T-cell (primary cell): ENCODE data around the gene WSB2. TPM values are rescaled to one million over a fixed set of nuclear protein-coding genes. Genes with fewer than 3 reads are reported as not detected.
A peak's percentile ranks its signal among the peaks of the same experiment; 100 is the strongest.

Source experiments
- ATAC-seq, 4 experiments: fragments of 200-7000 bp in 3 of 4; fragments of 150-1000 bp in 1 of 4; cut with Tn5 transposase; replicated peaks in 1 of 4; 1 replicate in 3 of 4; 2 replicates in 1 of 4; pipeline ENCODE4 v1.10.0; 2021; ENCODE audit warnings: moderate library complexity in 3 of 4, mild to moderate bottlenecking in 2 of 4, moderate number of reproducible peaks in 1 of 4
- CTCF ChIA-PET, 2 donors: fragments of 300-600 bp; sonication (Branson Sonifier 250); formaldehyde crosslinking; loops; one replicate each; lab custom pipeline; 2022; ENCODE audit warnings: antibody characterized with exemption in 2 of 2; lab: Charles Lee
- POLR2A ChIA-PET, 2 donors: fragments of 300-600 bp; sonication (Branson Sonifier 250); formaldehyde crosslinking; loops; one replicate each; lab custom pipeline; 2022; ENCODE audit warnings: antibody characterized with exemption in 2 of 2; lab: Charles Lee
- DNase-seq, 35 experiments: peaks; one replicate each; pipeline versions ENCODE4 v3.0.0 to v3.0.0-alpha.2; 2013 to 2023
- H3K27ac ChIP-seq: one replicate; pipeline ENCODE4 v1.5.1; 2013; ENCODE audit warnings: low read length
- H3K27me3 ChIP-seq, 2 experiments: replicated peaks in 1 of 2; 1 replicate in 1 of 2; 2 replicates in 1 of 2; pipeline versions ENCODE4 v1.6.1 to v1.7.0; 2013; ENCODE audit warnings: low read length in 1 of 2, mixed read lengths in 1 of 2; ENCODE audit not compliant: control insufficient read depth in 2 of 2, insufficient read depth in 2 of 2; ENCODE audit errors: extremely low read depth in 1 of 2
- H3K36me3 ChIP-seq, 2 donors: 1 replicate in 1 of 2; 2 replicates in 1 of 2; pipeline versions ENCODE4 v1.6.1 to v1.7.0; 2013; ENCODE audit warnings: low read length in 1 of 2; ENCODE audit not compliant: control insufficient read depth in 2 of 2, insufficient read depth in 1 of 2; ENCODE audit errors: extremely low read depth in 1 of 2
- H3K4me1 ChIP-seq, 2 experiments: 1 replicate in 1 of 2; 2 replicates in 1 of 2; pipeline versions ENCODE4 v1.6.1 to v1.7.0; 2013; ENCODE audit warnings: low read length in 2 of 2, mixed read lengths in 1 of 2; ENCODE audit not compliant: insufficient read depth in 2 of 2, control insufficient read depth in 1 of 2; ENCODE audit errors: extremely low read depth in 1 of 2
- H3K4me3 ChIP-seq, 2 donors: 1 replicate in 1 of 2; 2 replicates in 1 of 2; pipeline versions ENCODE4 v1.5.1 to v1.7.0; 2013; ENCODE audit warnings: mild to moderate bottlenecking in 2 of 2, low read length in 1 of 2, moderate library complexity in 1 of 2; ENCODE audit not compliant: control insufficient read depth in 1 of 2; ENCODE audit errors: extremely low read depth in 1 of 2
- H3K9me3 ChIP-seq: 2 replicates; pipeline ENCODE4 v1.7.0; 2013
- H3K27ac Mint-ChIP-seq, 2 donors: one replicate each; pipeline ENCODE4 v1.8.0; 2020 to 2021; ENCODE audit warnings: mild to moderate bottlenecking in 2 of 2, mixed read lengths in 2 of 2
- H3K27me3 Mint-ChIP-seq, 2 donors: one replicate each; pipeline ENCODE4 v1.8.0; 2021 to 2022; ENCODE audit warnings: mixed read lengths in 2 of 2
- H3K36me3 Mint-ChIP-seq: one replicate; pipeline ENCODE4 v1.8.0; 2021; ENCODE audit warnings: mixed read lengths
- H3K4me1 Mint-ChIP-seq, 3 donors: one replicate each; pipeline ENCODE4 v1.8.0; 2020 to 2022; ENCODE audit warnings: mixed read lengths in 3 of 3, mild to moderate bottlenecking in 1 of 3
- H3K4me3 Mint-ChIP-seq, 3 donors: one replicate each; pipeline ENCODE4 v1.8.0; 2020 to 2022; ENCODE audit warnings: mild to moderate bottlenecking in 3 of 3, mixed read lengths in 3 of 3, moderate library complexity in 3 of 3
- H3K9me3 Mint-ChIP-seq, 3 donors: one replicate each; pipeline ENCODE4 v1.8.0; 2020 to 2022; ENCODE audit warnings: mixed read lengths in 3 of 3
- WGBS: methylation state at CpG from one replicate; pipeline ENCODE4 v1.1.5; 2013; ENCODE audit warnings: missing lambda C conversion rate; ENCODE audit not compliant: insufficient coverage; 5-methylcytosine and 5-hydroxymethylcytosine counted together
- total RNA-seq, 35 experiments: library from RNA in 6 of 35; stranded (reverse) in 6 of 35; fragments of 120-200 nt in 1 of 35; gene quantifications; one replicate each; pipeline versions ENCODE4 v1.2.1 to v1.2.4 and lab custom pipeline; 2013 to 2026

The WSB2 gene
- total RNA-seq, 5 donors from 2014 or later (not counting 1 experiment from before 2014, with no cell fraction given): 19.6 to 33.7 (median 25.8) TPM

GRCh38 chr12:118016424-118017264, 44.3 kb downstream of the WSB2 start, which contains the start of gene RFC5:
RFC5 (plus strand) TSS chr12:118016703; CDS start chr12:118016828, 125 bp downstream.
- peak within 1 kb of the TSS; percentile 35 to 72 for H3K4me3 ChIP-seq
- H3K9me3 ChIP-seq: no peaks in the 10 kb centered on the region
- Mint-ChIP-seq H3K4me1 (peaks cover 20 to 22% (median 20%) of the 10 kb centered on the region in 3 donors), H3K36me3 (peaks cover 20% of the 10 kb centered on the region), H3K27me3 (no peaks in the 10 kb centered on the region), H3K9me3 (no peaks in the 10 kb centered on the region), H3K27ac (peak within 1 kb of the TSS; percentile 72 to 73), H3K4me3 (peak within 1 kb of the TSS; percentile 83 to 92 (median 87))
- H3K27me3 ChIP-seq: no peaks in the 10 kb centered on the region
- ChIA-PET CTCF (interaction anchor here (0.7 to 1.0 kb wide), 4 partner anchors 36 to 360 kb away, joined by 3 to 6 read pairs (median 4); partner anchors contain the start of gene PEBP1 (in 1 of the 2)), POLR2A (interaction anchor here in 1 of 2 donors (0.6 to 0.7 kb wide), 2 partner anchors 47 to 119 kb away, joined by 5 to 7 read pairs; partner anchors contain the start of gene PEBP1)
- H3K4me1 ChIP-seq: peaks cover 3 to 14% of the 10 kb centered on the region in 2 experiments
- DNase-seq (peak; percentile 93 to 99 (median 96)), ATAC-seq (peak; percentile 98 to 99 (median 99))
- peaks cover 4 to 24% of the 10 kb centered on the region in 2 donors for H3K36me3 ChIP-seq
- H3K27ac ChIP-seq: no peak within 1 kb of the TSS
- under 1% methylated on average over 50 of the region's 61 CpGs for WGBS

DNA sequence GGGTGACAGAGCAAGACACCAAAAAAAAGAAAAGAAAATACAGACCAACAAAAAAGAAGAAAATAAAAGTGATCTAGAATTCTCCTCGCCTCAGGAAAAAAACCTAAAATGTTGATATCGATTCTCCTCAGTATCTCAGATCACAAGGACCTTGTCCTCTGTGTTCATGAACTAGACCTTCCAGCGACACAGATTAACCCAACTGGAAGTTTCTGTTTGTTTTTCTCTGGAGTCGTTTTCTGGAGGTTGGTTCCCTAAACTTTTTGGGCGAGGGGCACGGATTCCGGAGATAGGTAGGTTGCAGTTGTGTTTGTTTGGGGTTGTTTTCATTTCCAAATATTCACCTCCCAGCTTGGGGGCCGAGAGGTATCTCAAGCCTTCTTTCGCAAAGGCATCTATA, 45.0 kb downstream of the WSB2 start:
- ATAC-seq: no peak
- peak overlapping the region in 1 of 2 donors; percentile 22 for H3K27ac Mint-ChIP-seq
- CTCF ChIA-PET: interaction anchor here (0.7 to 1.0 kb wide), 2 partner anchors 37 to 361 kb away, joined by 4 to 6 read pairs; no protein-coding TSS in a partner anchor

DNA sequence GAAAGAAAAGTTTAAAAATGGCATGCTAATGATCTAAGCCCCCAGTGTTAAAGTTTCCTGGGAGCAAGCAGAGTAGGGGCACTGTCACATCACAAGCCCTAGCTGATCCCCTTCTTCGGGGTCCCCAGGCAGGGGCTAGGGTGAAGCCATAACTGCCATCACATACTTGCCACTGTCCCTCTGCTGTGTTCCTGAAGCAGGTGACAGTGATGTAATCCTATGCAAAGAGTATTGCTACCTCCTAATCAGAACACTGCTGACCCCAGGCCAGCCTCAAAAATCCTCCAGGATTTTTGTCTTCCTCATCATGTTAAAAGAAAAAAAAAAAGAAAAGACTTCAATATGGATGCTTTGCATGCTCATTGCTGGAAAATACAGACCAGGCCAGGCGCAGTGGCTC, 45.7 kb downstream of the WSB2 start:
- CTCF ChIA-PET: no interaction called here
- Histone ChIP-seq H3K27ac (no peak overlapping the region), H3K36me3 (peaks cover 0 to 12% of the 10 kb centered on the region in 2 donors), H3K4me3 (no peak overlapping the region), H3K9me3 (no peaks in the 10 kb centered on the region), H3K4me1 (peaks cover 3 to 14% of the 10 kb centered on the region in 2 experiments), H3K27me3 (no peaks in the 10 kb centered on the region)
- no peaks in the 10 kb centered on the region for H3K9me3 Mint-ChIP-seq
- WGBS: 71% methylated on average over 2 of the region's 2 CpGs
- H3K4me3 Mint-ChIP-seq: peak overlapping the region in 2 of 3 donors; percentile 87 to 92
- DNase-seq (no peak), ATAC-seq (no peak)
- POLR2A ChIA-PET: no interaction called here
- H3K27me3 Mint-ChIP-seq: no peaks in the 10 kb centered on the region
- H3K27ac Mint-ChIP-seq: no peak overlapping the region
- peaks cover 13% of the 10 kb centered on the region for H3K36me3 Mint-ChIP-seq
- peaks cover 20 to 22% (median 20%) of the 10 kb centered on the region in 3 donors for H3K4me1 Mint-ChIP-seq

More for the DNA sequence above, 45.0 kb downstream of the WSB2 start:
- H3K27me3 Mint-ChIP-seq: no peaks in the 10 kb centered on the region
- peak overlapping the region; percentile 83 to 92 (median 87) for H3K4me3 Mint-ChIP-seq
- H3K4me3 ChIP-seq: peak overlapping the region in 1 of 2 donors; percentile 72
- H3K9me3 Mint-ChIP-seq: no peaks in the 10 kb centered on the region
- POLR2A ChIA-PET: interaction anchor here in 1 of 2 donors (0.7 kb wide), 1 partner anchor 47 kb away, joined by 7 read pairs; no protein-coding TSS in a partner anchor
- no peaks in the 10 kb centered on the region for H3K27me3 ChIP-seq
- H3K4me1 Mint-ChIP-seq: peaks cover 20 to 22% (median 20%) of the 10 kb centered on the region in 3 donors
- DNase-seq: no peak
- H3K36me3 ChIP-seq: peaks cover 0 to 19% of the 10 kb centered on the region in 2 donors
- H3K36me3 Mint-ChIP-seq: peaks cover 19% of the 10 kb centered on the region
- WGBS: no CpG with 5 or more reads among the region's 9 CpGs
- H3K27ac ChIP-seq: no peak overlapping the region
- H3K9me3 ChIP-seq: no peaks in the 10 kb centered on the region
- peaks cover 3 to 14% of the 10 kb centered on the region in 2 experiments for H3K4me1 ChIP-seq

DNA sequence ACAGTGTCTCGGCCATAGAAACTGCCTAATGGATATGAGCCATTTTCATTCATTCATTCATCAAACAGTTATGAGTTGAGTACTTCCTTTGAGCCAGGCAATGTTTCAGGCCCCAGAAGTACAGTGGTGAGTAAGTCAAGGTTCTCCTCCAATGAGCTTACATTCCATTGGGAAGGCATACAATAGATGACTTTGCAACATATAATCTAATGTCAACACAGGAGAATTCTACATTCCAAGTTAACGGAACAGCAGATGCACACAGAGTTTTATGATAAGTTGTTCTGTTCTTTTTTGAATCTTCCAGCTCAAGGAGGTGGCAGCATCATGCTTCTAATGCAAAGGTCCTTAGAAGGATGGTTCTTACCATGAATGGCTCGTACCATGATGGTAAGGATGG, 47.7 kb downstream of the WSB2 start:
- WGBS: 71% methylated on average over 1 of the region's 3 CpGs
- CTCF ChIA-PET: no interaction called here

GRCh38 chr12:118011961-118012360, 49.0 kb downstream of the WSB2 start:
- peaks cover 7 to 10% (median 8%) of the 10 kb centered on the region in 3 donors for H3K4me1 Mint-ChIP-seq

More for the DNA sequence above, 47.7 kb downstream of the WSB2 start:
- no peak overlapping the region for H3K4me3 Mint-ChIP-seq
- ATAC-seq: no peak
- peaks cover 18 to 22% (median 20%) of the 10 kb centered on the region in 3 donors for H3K4me1 Mint-ChIP-seq
- DNase-seq: no peak
- no peaks in the 10 kb centered on the region for H3K36me3 ChIP-seq
- peaks cover 3 to 14% of the 10 kb centered on the region in 2 experiments for H3K4me1 ChIP-seq
- H3K36me3 Mint-ChIP-seq: no peaks in the 10 kb centered on the region
- peaks cover 0 to 3% of the 10 kb centered on the region in 2 donors for H3K27me3 Mint-ChIP-seq
- POLR2A ChIA-PET: no interaction called here
- H3K27ac Mint-ChIP-seq: no peak overlapping the region
- no peak overlapping the region for H3K27ac ChIP-seq
- no peaks in the 10 kb centered on the region for H3K9me3 ChIP-seq
- H3K4me3 ChIP-seq: no peak overlapping the region
- no peaks in the 10 kb centered on the region for H3K9me3 Mint-ChIP-seq
- no peaks in the 10 kb centered on the region for H3K27me3 ChIP-seq

DNA sequence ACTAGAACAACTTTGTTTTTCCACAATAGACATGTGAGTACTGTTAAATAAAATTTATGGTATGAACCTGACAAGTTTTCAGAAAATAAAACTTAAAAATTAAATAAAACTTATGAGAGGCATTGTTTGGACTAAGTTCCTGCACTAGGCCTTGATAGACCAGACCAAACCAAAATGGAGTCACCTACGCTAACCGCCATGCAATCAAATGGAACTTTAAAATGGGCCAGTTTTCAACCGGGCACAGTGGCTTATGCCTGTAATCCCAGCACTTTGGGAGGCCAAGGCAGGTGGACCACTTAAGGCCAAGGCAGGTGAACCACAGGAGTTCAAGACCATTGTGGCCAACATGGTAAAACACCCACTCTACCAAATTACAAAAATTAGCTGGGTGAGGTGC, 49.6 kb downstream of the WSB2 start:
- Histone ChIP-seq H3K27ac (no peak overlapping the region), H3K36me3 (no peaks in the 10 kb centered on the region), H3K27me3 (no peaks in the 10 kb centered on the region), H3K4me1 (peaks cover 0 to 5% of the 10 kb centered on the region in 2 experiments), H3K9me3 (no peaks in the 10 kb centered on the region), H3K4me3 (no peak overlapping the region)
- 100% methylated on average over 3 of the region's 3 CpGs for WGBS
- H3K27me3 Mint-ChIP-seq: peaks cover 3 to 4% of the 10 kb centered on the region in 2 donors
- ChIA-PET POLR2A (no interaction called here), CTCF (no interaction called here)
- H3K4me1 Mint-ChIP-seq: peaks cover 5 to 6% (median 6%) of the 10 kb centered on the region in 3 donors
- DNase-seq: no peak
- no peaks in the 10 kb centered on the region for H3K36me3 Mint-ChIP-seq
- no peaks in the 10 kb centered on the region for H3K9me3 Mint-ChIP-seq
- H3K27ac Mint-ChIP-seq: no peak overlapping the region
- no peak for ATAC-seq
- H3K4me3 Mint-ChIP-seq: no peak overlapping the region

More at GRCh38 chr12:118011961-118012360, 49.0 kb downstream of the WSB2 start:
- H3K4me1 ChIP-seq: peaks cover 0 to 7% of the 10 kb centered on the region in 2 experiments
- H3K4me3 ChIP-seq: no peak overlapping the region
- H3K27ac ChIP-seq: no peak overlapping the region
- no peaks in the 10 kb centered on the region for H3K27me3 ChIP-seq
- DNase-seq (no peak), ATAC-seq (no peak)
- H3K36me3 ChIP-seq: no peaks in the 10 kb centered on the region
- Mint-ChIP-seq H3K9me3 (no peaks in the 10 kb centered on the region), H3K27ac (no peak overlapping the region), H3K36me3 (no peaks in the 10 kb centered on the region), H3K27me3 (peaks cover 3 to 4% of the 10 kb centered on the region in 2 donors), H3K4me3 (no peak overlapping the region)
- CTCF ChIA-PET: no interaction called here
- POLR2A ChIA-PET: no interaction called here
- 100% methylated on average over 1 of the region's 3 CpGs for WGBS
- H3K9me3 ChIP-seq: no peaks in the 10 kb centered on the region
